ENCODE results near the gene PLB1.

Gene PLB1

GRCh38 chr2:28653892-28654662, 158.2 kb downstream of the PLB1 start:
- Histone ChIP-seq H3K79me2 (ENCODE audit: insufficient read depth, low read length) (no peaks in the 10 kb centered on the region), H3K9ac (ENCODE audit: low read length) (no peak overlapping the region), H4K20me1 (ENCODE audit: insufficient read depth, low read length) (no peaks in the 10 kb centered on the region), H3F3A (ENCODE audit: insufficient read depth, low read length) (no peaks in the 10 kb centered on the region), H3K9me2 (ENCODE audit: low read depth, low read length) (no peaks in the 10 kb centered on the region), H3K4me1 (ENCODE audit: insufficient read depth, low read length, severe bottlenecking) (no peaks in the 10 kb centered on the region), H3K4me2 (ENCODE audit: low read length) (no peak overlapping the region), H2AFZ (ENCODE audit: low read length) (no peak overlapping the region), H3K4me3 (ENCODE audit: low read depth, low read length, poor library complexity, severe bottlenecking) (no peak overlapping the region), H3K36me3 (ENCODE audit: insufficient read depth, low read length) (no peaks in the 10 kb centered on the region; the same call in 1 of the 2 replicates), H3K9me3 (ENCODE audit: low read length) (no peaks in the 10 kb centered on the region), H3K27me3 (ENCODE audit: insufficient read depth, low read length) (no peaks in the 10 kb centered on the region), H3K27ac (ENCODE audit: low read depth, low read length, poor library complexity, severe bottlenecking) (no peak overlapping the region)
- TF ChIP-seq EZH2 (IDR thresholded peaks at IDR 0.05; ENCODE audit: borderline replicate concordance, low read length) (no peak), CTCF (IDR thresholded peaks at IDR 0.05; ENCODE audit: low read length) (no peak)

DNA sequence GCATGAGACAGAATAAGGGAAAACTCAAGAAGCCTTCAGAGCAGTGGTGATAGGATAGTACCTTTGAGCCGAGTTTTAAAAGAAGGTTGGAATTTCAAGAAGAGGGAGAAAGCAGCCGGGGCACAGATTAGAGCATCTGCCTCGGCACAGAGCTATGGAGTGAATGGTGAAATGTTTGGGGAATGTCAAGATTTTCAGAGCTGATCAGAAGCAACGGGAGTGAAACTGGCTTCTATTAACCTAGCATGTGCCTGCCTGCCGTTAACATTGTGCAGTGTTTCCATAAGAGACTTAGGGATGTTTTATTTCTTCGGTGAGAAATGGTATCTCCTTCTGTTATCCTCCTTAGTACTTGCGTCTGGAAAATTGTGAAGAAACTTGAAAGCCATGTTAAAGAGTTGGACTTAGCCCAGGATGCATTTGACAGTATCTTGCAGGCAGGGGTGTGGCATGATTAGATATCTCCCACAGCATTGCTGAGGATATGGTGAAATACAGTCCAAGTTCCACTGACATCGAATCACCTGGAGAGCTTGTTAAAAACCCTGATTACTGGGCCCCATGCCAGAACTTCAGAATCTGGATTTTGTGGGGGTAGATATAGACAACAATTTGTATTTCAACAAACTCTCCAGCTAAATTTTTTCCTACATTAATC, 158.9 kb downstream of the PLB1 start:
- TF ChIP-seq CTCF (IDR thresholded peaks at IDR 0.05; ENCODE audit: low read length) (no peak), EZH2 (IDR thresholded peaks at IDR 0.05; ENCODE audit: borderline replicate concordance, low read length) (no peak)
- no peak overlapping the region for H3K9ac ChIP-seq (ENCODE audit: low read length)
- H3K9me2 ChIP-seq (ENCODE audit: low read depth, low read length), result no peaks in the 10 kb centered on the region
- no peaks in the 10 kb centered on the region for H4K20me1 ChIP-seq (ENCODE audit: insufficient read depth, low read length)
- H2AFZ ChIP-seq (ENCODE audit: low read length), result no peak overlapping the region
- no peaks in the 10 kb centered on the region; the same call in 1 of the 2 replicates for H3K27me3 ChIP-seq (ENCODE audit: insufficient read depth, low read length)
- H3K4me2 ChIP-seq (ENCODE audit: low read length), result no peak overlapping the region
- no peak overlapping the region for H3K4me3 ChIP-seq (ENCODE audit: low read depth, low read length, poor library complexity, severe bottlenecking)
- no peaks in the 10 kb centered on the region; the same call in 1 of the 2 replicates for H3K36me3 ChIP-seq (ENCODE audit: insufficient read depth, low read length)
- no peaks in the 10 kb centered on the region for H3K4me1 ChIP-seq (ENCODE audit: insufficient read depth, low read length, severe bottlenecking)
- no peaks in the 10 kb centered on the region for H3K79me2 ChIP-seq (ENCODE audit: insufficient read depth, low read length)
- no peaks in the 10 kb centered on the region for H3F3A ChIP-seq (ENCODE audit: insufficient read depth, low read length)
- H3K9me3 ChIP-seq (ENCODE audit: low read length), result no peaks in the 10 kb centered on the region
- no peak overlapping the region for H3K27ac ChIP-seq (ENCODE audit: low read depth, low read length, poor library complexity, severe bottlenecking)

GRCh38 chr2:28656937-28657615, 161.2 kb downstream of the PLB1 start:
- TF ChIP-seq CTCF (IDR thresholded peaks at IDR 0.05; ENCODE audit: low read length) (no peak), EZH2 (IDR thresholded peaks at IDR 0.05; ENCODE audit: borderline replicate concordance, low read length) (no peak)
- Histone ChIP-seq H3K4me2 (ENCODE audit: low read length) (no peak overlapping the region), H3K4me3 (ENCODE audit: low read depth, low read length, poor library complexity, severe bottlenecking) (no peak overlapping the region), H4K20me1 (ENCODE audit: insufficient read depth, low read length) (no peaks in the 10 kb centered on the region), H3K9me3 (ENCODE audit: low read length) (no peaks in the 10 kb centered on the region), H3K9ac (ENCODE audit: low read length) (no peak overlapping the region), H3K27ac (ENCODE audit: low read depth, low read length, poor library complexity, severe bottlenecking) (no peak overlapping the region), H3K36me3 (ENCODE audit: insufficient read depth, low read length) (no peaks in the 10 kb centered on the region; the same call in 1 of the 2 replicates), H3K9me2 (ENCODE audit: low read depth, low read length) (no peaks in the 10 kb centered on the region), H3F3A (ENCODE audit: insufficient read depth, low read length) (no peaks in the 10 kb centered on the region), H3K79me2 (ENCODE audit: insufficient read depth, low read length) (no peaks in the 10 kb centered on the region), H3K4me1 (ENCODE audit: insufficient read depth, low read length, severe bottlenecking) (no peaks in the 10 kb centered on the region), H2AFZ (ENCODE audit: low read length) (no peak overlapping the region), H3K27me3 (ENCODE audit: insufficient read depth, low read length) (no peaks in the 10 kb centered on the region; the same call in 1 of the 2 replicates)

Data from OCI-LY1 (cell line).